GM10266 (cell line): ENCODE data around the gene CSF1.

Experiments used
- DNase-seq: peaks from one replicate; pipeline ENCODE4 v3.0.0; 2012; ENCODE audit errors: extremely low spot score
- CTCF ChIP-seq: IDR thresholded peaks from 2 replicates; pipeline ENCODE4 v1.5.1; 2012; ENCODE audit warnings: mild to moderate bottlenecking, low read depth; ENCODE audit not compliant: control insufficient read depth, insufficient read depth; ENCODE audit errors: missing control alignments

CSF1 gene

GRCh38 chr1:109937738-109938137 is 27.1 kb downstream of the CSF1 start:
- no peak for TF ChIP-seq CTCF
- no peak for DNase-seq

GRCh38 chr1:109938556-109938955 is 27.9 kb downstream of the CSF1 start:
- no peak for TF ChIP-seq CTCF

GRCh38 chr1:109942434-109942833 is 31.8 kb downstream of the CSF1 start:
- no peak for TF ChIP-seq CTCF
- DNase-seq = no peak

More at GRCh38 chr1:109938556-109938955, 27.9 kb downstream of the CSF1 start:
- no peak for DNase-seq

GRCh38 chr1:109944541-109944940 is 33.9 kb downstream of the CSF1 start:
- TF ChIP-seq CTCF = no peak
- no peak for DNase-seq

GRCh38 chr1:109946511-109946910 is 35.9 kb downstream of the CSF1 start:
- no peak for TF ChIP-seq CTCF
- DNase-seq = no peak

GRCh38 chr1:109947582-109948284 is 37.1 kb downstream of the CSF1 start:
- no peak for TF ChIP-seq CTCF
- DNase-seq = no peak

- DNase-seq = no peak
- no peak for TF ChIP-seq CTCF
These were observed 37.6 kb downstream of the CSF1 start for GRCh38 chr1:109948285-109948630.
